K562 (cell line): ENCODE data around the gene GCDH. TPM values are rescaled to one million over a fixed set of nuclear protein-coding genes. Genes with fewer than 3 reads are reported as not detected.

ENCODE experiments used
- ARHGAP35 ChIP-seq: fragments of 450-650 bp; IDR thresholded peaks from 2 replicates; pipeline ENCODE4 v1.6.1; 2018; ENCODE audit not compliant: partially characterized antibody
- ATF3 ChIP-seq, 2 experiments: fragments of 450-650 bp in 1 of 2; sonication (generic) in 1 of 2; formaldehyde crosslinking in 1 of 2; IDR thresholded peaks in 1 of 2; conservative IDR thresholded peaks in 1 of 2; 2 replicates each; pipeline versions ENCODE4 v1.6.1 to v1.8.1; 2016 to 2023; ENCODE audit warnings: mild to moderate bottlenecking in 2 of 2, moderate library complexity in 2 of 2, inconsistent platforms in 1 of 2, missing genetic modification reagents in 1 of 2
- EP400 ChIP-seq: fragments of 450-650 bp; IDR thresholded peaks from 2 replicates; pipeline ENCODE4 v1.6.1; 2017; ENCODE audit warnings: antibody characterized with exemption, mild to moderate bottlenecking, moderate library complexity
- NEUROD1 ChIP-seq: fragments of 150-350 bp; IDR thresholded peaks from 2 replicates; pipeline ENCODE4 v1.6.1; 2014; ENCODE audit warnings: borderline replicate concordance, low read length, low read depth; ENCODE audit not compliant: partially characterized antibody
- NKRF ChIP-seq: fragments of 450-650 bp; IDR thresholded peaks from 2 replicates; pipeline ENCODE4 v1.6.1; 2016; ENCODE audit warnings: borderline replicate concordance
- NR2C2 ChIP-seq, 2 experiments: fragments of 200-800 bp in 1 of 2; sonication (Bioruptor generic) in 1 of 2; sonication (generic) in 1 of 2; formaldehyde crosslinking in 1 of 2; IDR thresholded peaks; 2 replicates each; pipeline versions ENCODE4 v1.6.1 to v1.8.0; 2016 to 2022; ENCODE audit warnings: mild to moderate bottlenecking in 1 of 2, missing compliant biosample characterization in 1 of 2, missing genetic modification characterization in 1 of 2, missing genetic modification reagents in 1 of 2
- POLR3G ChIP-seq: IDR thresholded peaks from 2 replicates; pipeline ENCODE4 v1.6.1; 2011; ENCODE audit not compliant: insufficient read length, insufficient replicate concordance; ENCODE audit errors: extremely low read depth
- RHOXF2B ChIP-seq: fragments of 250-450 bp; sonication (Bioruptor Pico); conservative IDR thresholded peaks from 2 replicates; pipeline ENCODE4 v1.5.1; 2021
- SFPQ ChIP-seq: fragments of 200-400 bp; formaldehyde crosslinking; IDR thresholded peaks from 2 replicates; pipeline ENCODE4 v1.6.1; 2017; ENCODE audit warnings: mild to moderate bottlenecking, low read depth, low read length, moderate library complexity
- SMARCE1 ChIP-seq: fragments of 450-650 bp; IDR thresholded peaks from 2 replicates; pipeline ENCODE4 v1.7.1; 2016; ENCODE audit warnings: mild to moderate bottlenecking
- YY1 ChIP-seq, 3 experiments: IDR thresholded peaks; 2 replicates each; pipeline ENCODE4 v1.6.1; 2011; ENCODE audit warnings: low read length in 2 of 3, mild to moderate bottlenecking in 2 of 3, moderate library complexity in 2 of 3, borderline replicate concordance in 1 of 3, control low read depth in 1 of 3, low read depth in 1 of 3; ENCODE audit not compliant: insufficient read depth in 3 of 3, insufficient replicate concordance in 2 of 3, control insufficient read depth in 1 of 3, insufficient read length in 1 of 3; ENCODE audit errors: extremely low read depth in 1 of 3
- ZBTB12 ChIP-seq: fragments of 250-450 bp; sonication (Bioruptor Pico); IDR thresholded peaks from 2 replicates; pipeline ENCODE4 v1.4.0; 2020
- ZMIZ1 ChIP-seq, 2 experiments: fragments of 150-350 bp in 1 of 2; IDR thresholded peaks; 2 replicates each; pipeline ENCODE4 v1.6.1; 2012 to 2016; ENCODE audit warnings: low read depth in 2 of 2, low read length in 2 of 2, mild to moderate bottlenecking in 1 of 2, moderate library complexity in 1 of 2
- ZNF263 ChIP-seq: sonication (generic); formaldehyde crosslinking; IDR thresholded peaks from 2 replicates; pipeline ENCODE4 v1.8.0; 2022; ENCODE audit warnings: mild to moderate bottlenecking, missing genetic modification reagents, borderline replicate concordance
- polyA plus RNA-seq, 8 experiments: library from polyadenylated mRNA; depleted of rRNA in 4 of 8; stranded (reverse) in 5 of 8; unstranded in 3 of 8; fragments of >200 nt; fragmentation: Nextera tagmentation in 2 of 8; fragmentation: Illumina TruSeq in 1 of 8; extraction: Ambion mirVana in 2 of 8; extraction: Trizol in 1 of 8; gene quantifications; 2 replicates each; pipeline versions ENCODE4 v1.2.1 to v1.2.3, GENCODE V29; 2011 to 2014; ENCODE audit warnings: inconsistent platforms in 1 of 8, missing spikeins in 1 of 8
- total RNA-seq, 7 experiments: library from RNA; depleted of rRNA in 6 of 7; stranded (reverse); fragments of >200 nt in 6 of 7; fragmentation: Illumina TruSeq in 2 of 7; extraction: Trizol in 2 of 7; gene quantifications; 2 replicates each; pipeline versions ENCODE4 v1.2.1 to v1.2.3, GENCODE V29; 2011 to 2021; ENCODE audit warnings: low replicate concordance in 1 of 7

GCDH gene
- total and polyA plus RNA-seq, 9 of the 15 experiments (the other 6 are each of a cell fraction or from before 2014, with no cell fraction given): 2.9 to 50.8 (median 19.1) TPM

- TF ChIP-seq SFPQ (no peak), SMARCE1 (0 out of 2 replicates have a peak, but pooled peaks have one; percentile 42), ARHGAP35 (peak; percentile 5), NEUROD1 (no peak), POLR3G (no peak), ZNF263 (CRISPR knock-in tag) (peak; percentile 47), YY1 (IDR thresholded peaks at IDR 0.05; ENCODE audit: borderline replicate concordance in 1 of 3, control insufficient read depth in 1 of 3, extremely low read depth in 1 of 3, insufficient read depth in 3 of 3, insufficient read length in 1 of 3, insufficient replicate concordance in 2 of 3, low read depth in 1 of 3, low read length in 2 of 3) (no peak), ATF3 (IDR thresholded peaks at IDR 0.05) (no peak), ATF3 (CRISPR knock-in tag; conservative IDR thresholded peaks at IDR 0.05) (peak; percentile 63), EP400 (no peak), ZBTB12 (no peak), NR2C2 (CRISPR knock-in tag; IDR thresholded peaks at IDR 0.05) (no peak), NR2C2 (tag; IDR thresholded peaks at IDR 0.05) (no peak), RHOXF2B (CRISPR knock-in tag) (no peak), ZMIZ1 (IDR thresholded peaks at IDR 0.05; ENCODE audit: low read depth in 2 of 2, low read length in 2 of 2) (no peak), NKRF (peak; percentile 92)
Observed at GRCh38 chr19:12938779-12939601, 48.0 kb downstream of the GCDH start (continued).
